ENCODE measurements around the gene TTC21A.

DNA sequence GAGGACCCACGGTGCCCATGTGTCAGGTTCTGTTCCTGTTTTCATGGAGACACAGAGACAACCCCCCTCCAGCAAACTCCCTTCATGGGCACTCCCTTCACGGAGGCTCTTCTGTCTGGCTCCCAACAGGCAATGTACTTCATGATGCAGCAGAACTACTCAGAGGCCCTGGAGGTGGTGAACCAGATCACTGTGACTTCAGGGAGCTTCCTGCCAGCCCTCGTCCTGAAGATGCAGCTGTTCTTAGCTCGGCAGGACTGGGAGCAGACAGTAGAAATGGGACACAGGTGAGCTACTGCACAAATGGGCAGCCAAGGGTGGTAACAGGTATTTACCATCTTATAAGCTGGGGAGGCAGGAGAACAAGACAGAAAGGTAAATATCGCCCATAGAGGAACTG lies 7.0 kb downstream of the TTC21A start:
- TF ChIP-seq, protein P1, sequence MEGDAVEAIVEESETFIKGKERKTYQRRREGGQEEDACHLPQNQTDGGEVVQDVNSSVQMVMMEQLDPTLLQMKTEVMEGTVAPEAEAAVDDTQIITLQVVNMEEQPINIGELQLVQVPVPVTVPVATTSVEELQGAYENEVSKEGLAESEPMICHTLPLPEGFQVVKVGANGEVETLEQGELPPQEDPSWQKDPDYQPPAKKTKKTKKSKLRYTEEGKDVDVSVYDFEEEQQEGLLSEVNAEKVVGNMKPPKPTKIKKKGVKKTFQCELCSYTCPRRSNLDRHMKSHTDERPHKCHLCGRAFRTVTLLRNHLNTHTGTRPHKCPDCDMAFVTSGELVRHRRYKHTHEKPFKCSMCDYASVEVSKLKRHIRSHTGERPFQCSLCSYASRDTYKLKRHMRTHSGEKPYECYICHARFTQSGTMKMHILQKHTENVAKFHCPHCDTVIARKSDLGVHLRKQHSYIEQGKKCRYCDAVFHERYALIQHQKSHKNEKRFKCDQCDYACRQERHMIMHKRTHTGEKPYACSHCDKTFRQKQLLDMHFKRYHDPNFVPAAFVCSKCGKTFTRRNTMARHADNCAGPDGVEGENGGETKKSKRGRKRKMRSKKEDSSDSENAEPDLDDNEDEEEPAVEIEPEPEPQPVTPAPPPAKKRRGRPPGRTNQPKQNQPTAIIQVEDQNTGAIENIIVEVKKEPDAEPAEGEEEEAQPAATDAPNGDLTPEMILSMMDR (IDR thresholded peaks at IDR 0.05; ENCODE audit: low read depth, low read length) = no peak
- no peak for TF ChIP-seq POLR2A (IDR thresholded peaks at IDR 0.05; ENCODE audit: extremely low read depth, insufficient read length)
- TF ChIP-seq, protein P2, sequence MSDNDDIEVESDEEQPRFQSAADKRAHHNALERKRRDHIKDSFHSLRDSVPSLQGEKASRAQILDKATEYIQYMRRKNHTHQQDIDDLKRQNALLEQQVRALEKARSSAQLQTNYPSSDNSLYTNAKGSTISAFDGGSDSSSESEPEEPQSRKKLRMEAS (IDR thresholded peaks at IDR 0.05; ENCODE audit: low read depth, low read length) = no peak
- TF ChIP-seq MYC (IDR thresholded peaks at IDR 0.05; ENCODE audit: low read depth, low read length) = no peak
